ENCODE data around the gene PRDM7. TPM values are rescaled to one million over a fixed set of nuclear protein-coding genes. Genes with fewer than 3 reads are reported as not detected.

The PRDM7 gene
- total and polyA plus RNA-seq, 9 of the 15 experiments (the other 6 are each of a cell fraction or from before 2014, with no cell fraction given), result not detected

DNA sequence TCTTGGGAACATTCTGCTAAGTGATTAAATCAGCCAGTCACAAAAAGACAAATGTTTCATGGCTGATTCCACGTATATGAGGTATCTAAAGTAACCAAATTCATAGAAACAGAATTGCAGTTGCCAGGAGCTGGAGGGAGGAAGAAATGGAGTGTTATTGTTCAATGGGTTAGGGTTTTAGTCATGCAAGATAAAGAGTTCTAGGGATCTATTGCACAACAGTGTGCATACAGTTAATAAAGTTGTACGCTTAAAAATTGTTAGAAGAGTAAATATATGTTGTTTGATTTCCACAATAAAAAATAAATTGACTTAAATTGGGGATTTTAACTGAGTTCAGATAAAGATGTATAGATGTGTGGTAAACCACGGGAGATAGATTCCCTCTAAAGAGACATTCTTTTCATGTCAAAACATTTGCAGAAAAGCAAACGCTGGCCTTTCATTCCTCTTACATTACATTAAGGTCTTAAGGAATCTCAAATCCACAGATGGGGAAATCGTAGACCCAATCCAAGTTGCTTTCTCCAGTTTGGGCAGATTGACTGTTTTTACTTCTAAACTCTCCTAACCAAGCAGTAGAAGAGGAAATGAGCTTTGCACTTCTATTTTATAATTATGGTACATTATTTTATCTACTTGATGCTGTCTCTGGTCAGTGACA lies 4.6 kb downstream of the PRDM7 start:
- BruUV-seq (replicated peaks), result no TSS peak
- H3K9me3 ChIP-seq (replicated peaks; ENCODE audit: control insufficient read depth, insufficient read depth, low read depth, low read length), result no peaks in the 10 kb centered on the region
- CTCF ChIA-PET (ENCODE audit: low intra/inter-chr PET ratio), result no interaction called here
- H2AFZ ChIP-seq (ENCODE audit: low read depth, low read length), result no peak overlapping the region; the same call in 1 of the 2 replicates
- no peak for ATAC-seq
- no peaks in the 10 kb centered on the region for H3K27me3 ChIP-seq (ENCODE audit: control insufficient read depth in 2 of 2, insufficient read depth in 2 of 2, low read length in 2 of 2)
- in situ Hi-C loops (cut with MboI) (no loop called here), intact Hi-C loops (cut with micrococcal nuclease) (no loop called here)
- H3K27ac ChIP-seq (ENCODE audit: extremely low read depth, low read depth, low read length), result no peak overlapping the region
- DNase-seq (ENCODE audit: extremely low read depth in 1 of 4, low spot score in 3 of 4), result no peak
- H3K9ac ChIP-seq (ENCODE audit: insufficient read depth in 1 of 2, low read depth in 2 of 2, low read length in 2 of 2), result no peak overlapping the region
- peaks cover 2 to 7% of the 10 kb centered on the region in 2 experiments; a peak in 4 of 5 replicates for H3K4me1 ChIP-seq (replicated peaks in 1 of 2; ENCODE audit: control insufficient read depth in 2 of 2, insufficient read depth in 2 of 2, low read length in 2 of 2)
- POLR2A ChIA-PET, result interaction anchor here (1.0 kb wide), 1 partner anchor 8 kb away, joined by 3 read pairs; no protein-coding TSS in a partner anchor
- H3K9me1 ChIP-seq (ENCODE audit: control insufficient read depth, insufficient read depth, low read length), result no peaks in the 10 kb centered on the region
- 14% methylated on average over 5 of the region's 5 CpGs for WGBS (ENCODE audit: insufficient coverage, low coverage, missing lambda C conversion rate)
- H3K4me2 ChIP-seq (ENCODE audit: insufficient read depth, low read length), result no peak overlapping the region
- H4K20me1 ChIP-seq (replicated peaks; ENCODE audit: control insufficient read depth, insufficient read depth, low read length), result no peaks in the 10 kb centered on the region
- FAIRE-seq, result no peak
- peak; percentile 78 for TF ChIP-seq CEBPB (tag; IDR thresholded peaks at IDR 0.05)
- TF ChIP-seq GTF3C2 (IDR thresholded peaks at IDR 0.05; ENCODE audit: borderline replicate concordance, extremely low read depth, insufficient read length), result no peak
- peak; percentile 2 for TF ChIP-seq ZNF146 (CRISPR knock-in tag; IDR thresholded peaks at IDR 0.05; ENCODE audit: unreplicated experiment)
- TF ChIP-seq ELF2 (CRISPR knock-in tag; IDR thresholded peaks at IDR 0.05), result no peak
- peak; percentile 69 for TF ChIP-seq ZBTB40 (IDR thresholded peaks at IDR 0.05)
- no peak for TF ChIP-seq ZBTB40 (CRISPR knock-in tag; IDR thresholded peaks at IDR 0.05)
- no peak for TF ChIP-seq HNRNPLL (IDR thresholded peaks at IDR 0.05; ENCODE audit: low read depth, low read length, poor library complexity, severe bottlenecking)
- TF ChIP-seq CEBPG (CRISPR knock-in tag; IDR thresholded peaks at IDR 0.05), result no peak
- TF ChIP-seq CEBPG (tag; conservative IDR thresholded peaks at IDR 0.05 in 1 of 2, IDR thresholded peaks at IDR 0.05 in 1 of 2), result peak; percentile 8 to 66; a peak in 3 of 4 replicates
- no peaks in the 10 kb centered on the region for H3K79me2 ChIP-seq (ENCODE audit: control insufficient read depth, insufficient read depth, low read length)
- no peaks in the 10 kb centered on the region for H3K36me3 ChIP-seq (ENCODE audit: control insufficient read depth, insufficient read depth, low read length)
- H3K4me3 ChIP-seq, result no peak overlapping the region

Data from K562 (cell line).